ENCODE data around the gene TMCO6.

GRCh38 chr5:140595538-140596300 lies 43.5 kb upstream of the TMCO6 start:
- TF ChIP-seq CTCF (IDR thresholded peaks at IDR 0.05) (no peak), POLR2A (IDR thresholded peaks at IDR 0.05) (no peak)

All from Peyer's patch (tissue), 4 donors.